ENCODE measurements around the gene HIVEP1. TPM values are rescaled to one million over a fixed set of nuclear protein-coding genes. Genes with fewer than 3 reads are reported as not detected.

Gene HIVEP1
- total RNA-seq, 1 experiment from 2014 or later, result 24.2 TPM

DNA sequence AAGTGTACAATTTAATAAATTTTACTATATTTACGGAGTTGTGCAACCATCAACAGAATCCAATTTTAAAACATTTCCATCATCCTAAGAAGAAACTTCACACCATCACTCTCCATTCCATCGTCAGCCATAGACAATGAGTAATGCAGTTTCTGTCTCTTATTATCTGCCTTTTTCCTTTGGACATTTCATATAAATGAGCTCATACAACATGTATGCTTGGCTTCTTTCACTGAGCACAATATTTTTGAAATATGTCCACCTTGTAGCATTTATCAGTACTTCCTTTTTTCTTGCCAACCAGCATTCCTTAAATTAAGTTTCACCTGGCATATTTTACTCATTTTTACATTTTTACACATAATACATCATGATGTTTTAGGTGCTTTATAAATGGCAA lies 22.7 kb upstream of the HIVEP1 start:
- Histone ChIP-seq H3K36me3 (ENCODE audit: low read depth) (no peaks in the 10 kb centered on the region), H2AFZ (no peak overlapping the region), H3K9me2 (ENCODE audit: insufficient read depth) (no peaks in the 10 kb centered on the region), H3K27me3 (ENCODE audit: insufficient read depth, low read depth) (no peaks in the 10 kb centered on the region), H3K4me1 (replicated peaks; ENCODE audit: insufficient read depth) (no peaks in the 10 kb centered on the region), H3K27ac (no peak overlapping the region), H3K79me2 (ENCODE audit: low read depth) (no peaks in the 10 kb centered on the region), H3K4me3 (no peak overlapping the region), H3K9me3 (ENCODE audit: insufficient read depth, low read depth) (no peaks in the 10 kb centered on the region), H3F3A (ENCODE audit: insufficient read depth, low read depth) (no peaks in the 10 kb centered on the region), H4K20me1 (ENCODE audit: insufficient read depth) (no peaks in the 10 kb centered on the region; the same call in 1 of the 2 replicates), H3K4me2 (no peak overlapping the region)
- BruUV-seq (replicated peaks), result no TSS peak
- TF ChIP-seq EZH2 (IDR thresholded peaks at IDR 0.05; ENCODE audit: low read depth), result no peak
- TF ChIP-seq, protein P1, sequence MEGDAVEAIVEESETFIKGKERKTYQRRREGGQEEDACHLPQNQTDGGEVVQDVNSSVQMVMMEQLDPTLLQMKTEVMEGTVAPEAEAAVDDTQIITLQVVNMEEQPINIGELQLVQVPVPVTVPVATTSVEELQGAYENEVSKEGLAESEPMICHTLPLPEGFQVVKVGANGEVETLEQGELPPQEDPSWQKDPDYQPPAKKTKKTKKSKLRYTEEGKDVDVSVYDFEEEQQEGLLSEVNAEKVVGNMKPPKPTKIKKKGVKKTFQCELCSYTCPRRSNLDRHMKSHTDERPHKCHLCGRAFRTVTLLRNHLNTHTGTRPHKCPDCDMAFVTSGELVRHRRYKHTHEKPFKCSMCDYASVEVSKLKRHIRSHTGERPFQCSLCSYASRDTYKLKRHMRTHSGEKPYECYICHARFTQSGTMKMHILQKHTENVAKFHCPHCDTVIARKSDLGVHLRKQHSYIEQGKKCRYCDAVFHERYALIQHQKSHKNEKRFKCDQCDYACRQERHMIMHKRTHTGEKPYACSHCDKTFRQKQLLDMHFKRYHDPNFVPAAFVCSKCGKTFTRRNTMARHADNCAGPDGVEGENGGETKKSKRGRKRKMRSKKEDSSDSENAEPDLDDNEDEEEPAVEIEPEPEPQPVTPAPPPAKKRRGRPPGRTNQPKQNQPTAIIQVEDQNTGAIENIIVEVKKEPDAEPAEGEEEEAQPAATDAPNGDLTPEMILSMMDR (conservative IDR thresholded peaks at IDR 0.05), result no peak
- ChIA-PET CTCF (no interaction called here), POLR2A (ENCODE audit: unreplicated experiment) (no interaction called here)
- no peak for DNase-seq
- intact Hi-C loops (cut with micrococcal nuclease; ENCODE audit: unreplicated experiment), result no loop called here

DNA sequence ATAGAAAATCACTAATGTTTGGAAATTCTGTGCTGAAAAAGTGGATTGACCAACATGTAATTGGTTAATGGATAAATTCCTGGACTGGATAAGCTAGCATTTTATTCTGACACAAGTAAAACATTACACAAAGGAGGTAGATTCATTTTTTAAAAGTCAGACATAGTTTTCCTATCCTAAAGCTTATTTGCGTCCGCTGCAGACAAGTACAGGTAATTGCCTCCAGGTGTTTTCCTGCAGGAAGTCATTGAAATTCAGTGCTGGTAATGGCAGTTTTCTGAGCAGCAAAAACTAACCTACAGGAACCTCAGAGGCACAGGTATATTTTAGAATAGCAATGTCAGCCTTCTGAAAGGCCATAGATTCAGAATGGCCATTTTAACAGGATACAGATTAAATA lies 20.0 kb upstream of the HIVEP1 start:
- TF ChIP-seq EZH2 (IDR thresholded peaks at IDR 0.05; ENCODE audit: low read depth), result no peak
- TF ChIP-seq, protein P1 (conservative IDR thresholded peaks at IDR 0.05), result no peak
- no peak overlapping the region for H3K4me3 ChIP-seq
- H3K9me2 ChIP-seq (ENCODE audit: insufficient read depth), result no peaks in the 10 kb centered on the region
- H3K4me2 ChIP-seq, result no peak overlapping the region
- H3K27ac ChIP-seq, result no peak overlapping the region
- H3F3A ChIP-seq (ENCODE audit: insufficient read depth, low read depth), result no peaks in the 10 kb centered on the region
- H3K36me3 ChIP-seq (ENCODE audit: low read depth), result no peaks in the 10 kb centered on the region
- no peak for DNase-seq
- intact Hi-C loops (cut with micrococcal nuclease; ENCODE audit: unreplicated experiment), result no loop called here
- H3K9me3 ChIP-seq (ENCODE audit: insufficient read depth, low read depth), result no peaks in the 10 kb centered on the region
- no peaks in the 10 kb centered on the region for H3K79me2 ChIP-seq (ENCODE audit: low read depth)
- no peak overlapping the region for H2AFZ ChIP-seq
- no peaks in the 10 kb centered on the region for H3K4me1 ChIP-seq (replicated peaks; ENCODE audit: insufficient read depth)
- POLR2A ChIA-PET (ENCODE audit: unreplicated experiment), result no interaction called here
- CTCF ChIA-PET, result interaction anchor here (0.6 kb wide), 1 partner anchor 134 kb away, joined by 3 read pairs; no protein-coding TSS in a partner anchor
- no TSS peak for BruUV-seq (replicated peaks)
- H4K20me1 ChIP-seq (ENCODE audit: insufficient read depth), result no peaks in the 10 kb centered on the region; the same call in 1 of the 2 replicates
- H3K27me3 ChIP-seq (ENCODE audit: insufficient read depth, low read depth), result no peaks in the 10 kb centered on the region

DNA sequence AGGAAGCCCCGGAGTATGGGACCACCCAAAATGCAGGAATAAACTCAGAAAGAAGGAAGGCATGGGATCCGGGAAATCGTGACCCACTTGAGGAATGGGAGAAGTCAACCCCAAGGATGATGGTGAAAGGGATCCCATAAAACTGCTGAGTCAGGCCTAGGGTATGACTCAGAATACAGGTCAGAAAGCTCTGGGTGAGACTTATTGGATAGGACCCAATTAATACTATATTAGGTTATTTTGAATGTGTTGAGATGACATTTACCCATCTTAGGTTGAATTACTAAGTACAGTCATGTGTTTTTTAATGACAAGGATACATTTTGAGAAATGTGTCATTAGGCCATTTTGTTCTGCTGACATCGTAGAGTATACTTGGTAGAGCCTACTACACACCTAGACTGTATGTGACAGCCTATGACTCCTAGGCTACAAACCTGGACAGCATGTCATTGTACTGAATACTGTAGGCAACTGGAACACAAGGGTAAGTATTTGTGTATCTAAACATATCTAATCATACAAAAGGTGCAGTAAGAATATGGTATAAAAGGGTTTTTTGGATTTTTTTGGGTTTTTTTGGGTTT lies 17.1 kb upstream of the HIVEP1 start:
- Histone ChIP-seq H3K9me2 (ENCODE audit: insufficient read depth) (no peaks in the 10 kb centered on the region), H3K9me3 (ENCODE audit: insufficient read depth, low read depth) (peaks cover 4% of the 10 kb centered on the region; the same call in 1 of the 2 replicates), H4K20me1 (ENCODE audit: insufficient read depth) (no peaks in the 10 kb centered on the region; the same call in 1 of the 2 replicates), H3F3A (ENCODE audit: insufficient read depth, low read depth) (no peaks in the 10 kb centered on the region), H3K4me1 (replicated peaks; ENCODE audit: insufficient read depth) (no peaks in the 10 kb centered on the region), H3K4me2 (no peak overlapping the region), H2AFZ (no peak overlapping the region), H3K27ac (no peak overlapping the region), H3K27me3 (ENCODE audit: insufficient read depth, low read depth) (no peaks in the 10 kb centered on the region), H3K36me3 (ENCODE audit: low read depth) (no peaks in the 10 kb centered on the region), H3K4me3 (no peak overlapping the region), H3K79me2 (ENCODE audit: low read depth) (no peaks in the 10 kb centered on the region)
- POLR2A ChIA-PET (ENCODE audit: unreplicated experiment), result no interaction called here
- CTCF ChIA-PET, result no interaction called here
- no TSS peak for BruUV-seq (replicated peaks)
- intact Hi-C loops (cut with micrococcal nuclease; ENCODE audit: unreplicated experiment), result no loop called here
- DNase-seq, result no peak
- no peak for TF ChIP-seq EZH2 (IDR thresholded peaks at IDR 0.05; ENCODE audit: low read depth)
- TF ChIP-seq, protein P1 (conservative IDR thresholded peaks at IDR 0.05), result no peak

Measured in PC-9 (cell line).